Tibial nerve (tissue), 3 donors: ENCODE measurements around the gene ULK3.

Experiments
- CTCF ChIP-seq, 5 experiments: fragments of 200-600 bp in 3 of 5; fragments of 450-650 bp in 2 of 5; sonication (generic) in 3 of 5; IDR thresholded peaks; one replicate each; pipeline ENCODE4 v1.5.1; 2016 to 2019; ENCODE audit warnings: antibody characterized with exemption in 5 of 5, mild to moderate bottlenecking in 3 of 5, moderate library complexity in 2 of 5
- POLR2A ChIP-seq, 2 donors: fragments of 450-650 bp; IDR thresholded peaks; one replicate each; pipeline ENCODE4 v1.6.1; 2017; ENCODE audit warnings: antibody characterized with exemption in 2 of 2, mild to moderate bottlenecking in 2 of 2, moderate library complexity in 2 of 2

GRCh38 chr15:74790080-74790916 is 52.7 kb downstream of the ULK3 start:
- no peak for TF ChIP-seq CTCF (IDR thresholded peaks at IDR 0.05)
- no peak for TF ChIP-seq POLR2A (IDR thresholded peaks at IDR 0.05)
